Prostate gland (tissue), 2 donors: ENCODE measurements around the gene ANKAR. TPM values are rescaled to one million over a fixed set of nuclear protein-coding genes. Genes with fewer than 3 reads are reported as not detected.

Experiments used
- DNase-seq: peaks from one replicate; pipeline ENCODE4 v3.0.0-alpha.2; 2019; ENCODE audit warnings: low spot score
- H3K27ac ChIP-seq, 2 donors: fragments of 200-600 bp; sonication (generic); 2 replicates each; pipeline ENCODE4 v1.5.1; 2017 to 2019
- H3K27me3 ChIP-seq: fragments of 200-600 bp; sonication (generic); replicated peaks from 2 replicates; pipeline ENCODE4 v1.5.1; 2019; ENCODE audit not compliant: insufficient read depth
- H3K36me3 ChIP-seq, 2 donors: fragments of 200-600 bp; sonication (generic); 1 replicate in 1 of 2; 2 replicates in 1 of 2; pipeline versions ENCODE4 v1.5.1 to v1.8.1; 2017 to 2019
- H3K4me1 ChIP-seq: fragments of 200-600 bp; sonication (generic); replicated peaks from 2 replicates; pipeline ENCODE4 v1.5.1; 2019
- H3K4me3 ChIP-seq, 2 donors: fragments of 200-600 bp; sonication (generic); 2 replicates each; pipeline ENCODE4 v1.5.1; 2017 to 2019
- H3K9me3 ChIP-seq: fragments of 200-600 bp; sonication (generic); 2 replicates; pipeline ENCODE4 v1.5.1; 2017
- CTCF ChIP-seq, 4 experiments: fragments of 200-600 bp in 2 of 4; fragments of 450-650 bp in 2 of 4; sonication (generic) in 2 of 4; IDR thresholded peaks; 1 replicate in 3 of 4; 2 replicates in 1 of 4; pipeline ENCODE4 v1.5.1; 2016 to 2019; ENCODE audit warnings: antibody characterized with exemption in 4 of 4, mild to moderate bottlenecking in 2 of 4, moderate library complexity in 2 of 4
- POLR2A ChIP-seq: fragments of 450-650 bp; IDR thresholded peaks from one replicate; pipeline ENCODE4 v1.6.1; 2016; ENCODE audit warnings: antibody characterized with exemption, mild to moderate bottlenecking
- POLR2AphosphoS5 ChIP-seq: sonication (generic); formaldehyde crosslinking; IDR thresholded peaks from one replicate; pipeline ENCODE4 v1.6.1; 2017; ENCODE audit warnings: antibody characterized with exemption
- WGBS: methylation state at CpG from one replicate; pipeline ENCODE4 v1.1.5; 2018; 5-methylcytosine and 5-hydroxymethylcytosine counted together
- intact Hi-C: fragments of 100-400 bp; cut with DNase I; formaldehyde crosslinking; loops from one replicate; pipeline ENCODE4 v1.14.2; 2022
- total RNA-seq, 2 donors: library from RNA; depleted of rRNA; stranded (reverse); fragments of >200 nt; gene quantifications; one replicate each; pipeline ENCODE4 v1.1.0, GENCODE V29; 2016

ANKAR gene
- total RNA-seq, 2 donors from 2014 or later = 10.3 to 13.5 TPM

GRCh38 chr2:189629531-189630453, 44.7 kb upstream of the ANKAR start:
- TF ChIP-seq POLR2A (no peak), CTCF (IDR thresholded peaks at IDR 0.05) (no peak), POLR2AphosphoS5 (no peak)
- Histone ChIP-seq H3K27me3 (no peaks in the 10 kb centered on the region), H3K9me3 (no peaks in the 10 kb centered on the region), H3K4me3 (no peak overlapping the region), H3K36me3 (no peaks in the 10 kb centered on the region), H3K27ac (no peak overlapping the region), H3K4me1 (no peaks in the 10 kb centered on the region)
- intact Hi-C loops = no loop called here
- DNase-seq = no peak
- 47% methylated on average over 10 of the region's 10 CpGs for WGBS

- Histone ChIP-seq H3K4me1 (no peaks in the 10 kb centered on the region), H3K9me3 (no peaks in the 10 kb centered on the region), H3K36me3 (no peaks in the 10 kb centered on the region), H3K27me3 (no peaks in the 10 kb centered on the region), H3K4me3 (no peak overlapping the region), H3K27ac (no peak overlapping the region)
- DNase-seq = no peak
- TF ChIP-seq CTCF (IDR thresholded peaks at IDR 0.05) (no peak), POLR2A (no peak), POLR2AphosphoS5 (no peak)
- WGBS = 46% methylated on average over 4 of the region's 4 CpGs
- intact Hi-C loops = no loop called here
Measured at GRCh38 chr2:189631849-189632248, 42.6 kb upstream of the ANKAR start.

GRCh38 chr2:189633392-189633811, 41.1 kb upstream of the ANKAR start:
- Histone ChIP-seq H3K9me3 (no peaks in the 10 kb centered on the region), H3K27ac (no peak overlapping the region)
- WGBS = 73% methylated on average over 5 of the region's 5 CpGs

GRCh38 chr2:189635353-189635752, 39.1 kb upstream of the ANKAR start:
- H3K4me3 ChIP-seq = no peak overlapping the region
- 85% methylated on average over 2 of the region's 2 CpGs for WGBS
- no peaks in the 10 kb centered on the region for H3K9me3 ChIP-seq
- no peak for DNase-seq
- no peaks in the 10 kb centered on the region for H3K27me3 ChIP-seq
- intact Hi-C loops = no loop called here
- H3K27ac ChIP-seq = no peak overlapping the region
- no peaks in the 10 kb centered on the region for H3K36me3 ChIP-seq
- TF ChIP-seq POLR2AphosphoS5 (no peak), CTCF (IDR thresholded peaks at IDR 0.05) (no peak), POLR2A (no peak)
- H3K4me1 ChIP-seq = no peaks in the 10 kb centered on the region

More at GRCh38 chr2:189633392-189633811, 41.1 kb upstream of the ANKAR start:
- H3K36me3 ChIP-seq = no peaks in the 10 kb centered on the region
- H3K27me3 ChIP-seq = no peaks in the 10 kb centered on the region
- no peak for DNase-seq
- intact Hi-C loops = no loop called here
- TF ChIP-seq POLR2AphosphoS5 (no peak), CTCF (IDR thresholded peaks at IDR 0.05) (peak in 3 of 4 experiments; percentile 16 to 19 (median 18)), POLR2A (no peak)
- no peak overlapping the region for H3K4me3 ChIP-seq
- H3K4me1 ChIP-seq = no peaks in the 10 kb centered on the region
